Keratinocyte (primary cell): ENCODE results near the gene PLEKHG5. TPM values are rescaled to one million over a fixed set of nuclear protein-coding genes. Genes with fewer than 3 reads are reported as not detected.

Source experiments
- DNase-seq: peaks from one replicate; pipeline ENCODE4 v3.0.0-alpha.2; 2011; ENCODE audit warnings: low read depth, missing footprints, low spot score
- FAIRE-seq: peaks from 2 replicates; lab custom pipeline; 2011; peaks lifted over from hg19 to GRCh38; lab: Jason Lieb, UNC
- H2AFZ ChIP-seq: 2 replicates; pipeline ENCODE4 v1.6.0; 2012; ENCODE audit warnings: low read length, control low read depth, inconsistent platforms; ENCODE audit not compliant: control insufficient read depth
- H3K27ac ChIP-seq: 2 replicates; pipeline ENCODE4 v1.5.1; 2011; ENCODE audit warnings: low read length; ENCODE audit not compliant: control insufficient read depth, insufficient read depth
- H3K27me3 ChIP-seq: 3 replicates; pipeline ENCODE4 v1.6.0; 2011; ENCODE audit warnings: low read length; ENCODE audit not compliant: control insufficient read depth, insufficient read depth; ENCODE audit errors: extremely low read depth
- H3K36me3 ChIP-seq, 2 experiments: 2 replicates in 1 of 2; 3 replicates in 1 of 2; pipeline ENCODE4 v1.5.1; 2011; ENCODE audit warnings: low read length in 2 of 2, mild to moderate bottlenecking in 1 of 2; ENCODE audit not compliant: control insufficient read depth in 2 of 2, insufficient read depth in 2 of 2; ENCODE audit errors: extremely low read depth in 1 of 2
- H3K4me1 ChIP-seq: 3 replicates; pipeline ENCODE4 v1.5.1; 2011; ENCODE audit warnings: low read length; ENCODE audit not compliant: control insufficient read depth, insufficient read depth; ENCODE audit errors: extremely low read depth
- H3K4me2 ChIP-seq: 3 replicates; pipeline ENCODE4 v1.6.0; 2011; ENCODE audit warnings: low read depth, low read length; ENCODE audit not compliant: control insufficient read depth, insufficient read depth; ENCODE audit errors: extremely low read depth
- H3K4me3 ChIP-seq, 3 experiments: fragments of 200-600 bp in 1 of 3; sonication (generic) in 1 of 3; 2 replicates in 2 of 3; 3 replicates in 1 of 3; pipeline ENCODE4 v1.5.1; 2011 to 2016; ENCODE audit warnings: low read length in 3 of 3, mild to moderate bottlenecking in 3 of 3, control low read depth in 2 of 3, inconsistent platforms in 1 of 3, low read depth in 1 of 3, mixed read lengths in 1 of 3, mixed run types in 1 of 3, moderate library complexity in 1 of 3; ENCODE audit not compliant: control insufficient read depth in 2 of 3, insufficient read depth in 2 of 3; ENCODE audit errors: extremely low read depth in 1 of 3
- H3K79me2 ChIP-seq: 2 replicates; pipeline ENCODE4 v1.6.0; 2012; ENCODE audit warnings: low read length; ENCODE audit not compliant: control insufficient read depth, insufficient read depth
- H3K9ac ChIP-seq: 3 replicates; pipeline ENCODE4 v1.6.0; 2011; ENCODE audit warnings: low read length; ENCODE audit not compliant: control insufficient read depth, insufficient read depth; ENCODE audit errors: extremely low read depth
- H3K9me1 ChIP-seq: 3 replicates; pipeline ENCODE4 v1.6.0; 2011; ENCODE audit warnings: low read length; ENCODE audit not compliant: control insufficient read depth, insufficient read depth; ENCODE audit errors: extremely low read depth
- H3K9me3 ChIP-seq: 2 replicates; pipeline ENCODE4 v1.5.1; 2012; ENCODE audit warnings: low read depth, low read length; ENCODE audit not compliant: control insufficient read depth
- H4K20me1 ChIP-seq: 3 replicates; pipeline ENCODE4 v1.6.0; 2011; ENCODE audit warnings: low read length; ENCODE audit not compliant: control insufficient read depth, insufficient read depth; ENCODE audit errors: extremely low read depth
- EZH2 ChIP-seq: IDR thresholded peaks from one replicate; pipeline ENCODE4 v1.6.1; 2012; ENCODE audit warnings: inconsistent platforms, mild to moderate bottlenecking, low read length, moderate library complexity
- dilution Hi-C: fragments of 300-500 bp; cut with MboI; formaldehyde crosslinking; loops from one replicate; pipeline ENCODE4 v1.7.0; 2020; ENCODE audit warnings: low sequenced_read_pairs; ENCODE audit not compliant: extremely low pct_ligation_motif_present
- polyA plus RNA-seq, 5 experiments: library from polyadenylated mRNA; depleted of rRNA in 3 of 5; stranded (reverse) in 3 of 5; stranded (forward) in 1 of 5; unstranded in 1 of 5; fragments of >200 nt; gene quantifications; 1 replicate in 1 of 5; 2 replicates in 3 of 5; 3 replicates in 1 of 5; pipeline versions ENCODE4 v1.2.1 to v1.2.3, GENCODE V29; 2011 to 2012; ENCODE audit warnings: missing spikeins in 2 of 5, low read depth in 1 of 5, low replicate concordance in 1 of 5
- TF ChIP-seq, protein P1 (sequence below), 3 experiments: IDR thresholded peaks in 1 of 3; conservative IDR thresholded peaks in 1 of 3; optimal IDR thresholded peaks in 1 of 3; 2 replicates in 2 of 3; 3 replicates in 1 of 3; pipeline versions ENCODE3 to v1.5.1; 2011; ENCODE audit warnings: low read length in 3 of 3, mild to moderate bottlenecking in 3 of 3, moderate library complexity in 2 of 3, control low read depth in 1 of 3, inconsistent platforms in 1 of 3; ENCODE audit not compliant: insufficient read depth in 2 of 3; ENCODE audit errors: extremely low read depth in 1 of 3

The PLEKHG5 gene
- polyA plus RNA-seq, 1 donor (not counting 4 experiments of a cell fraction or from before 2014, with no cell fraction given): 11.8 TPM

DNA sequence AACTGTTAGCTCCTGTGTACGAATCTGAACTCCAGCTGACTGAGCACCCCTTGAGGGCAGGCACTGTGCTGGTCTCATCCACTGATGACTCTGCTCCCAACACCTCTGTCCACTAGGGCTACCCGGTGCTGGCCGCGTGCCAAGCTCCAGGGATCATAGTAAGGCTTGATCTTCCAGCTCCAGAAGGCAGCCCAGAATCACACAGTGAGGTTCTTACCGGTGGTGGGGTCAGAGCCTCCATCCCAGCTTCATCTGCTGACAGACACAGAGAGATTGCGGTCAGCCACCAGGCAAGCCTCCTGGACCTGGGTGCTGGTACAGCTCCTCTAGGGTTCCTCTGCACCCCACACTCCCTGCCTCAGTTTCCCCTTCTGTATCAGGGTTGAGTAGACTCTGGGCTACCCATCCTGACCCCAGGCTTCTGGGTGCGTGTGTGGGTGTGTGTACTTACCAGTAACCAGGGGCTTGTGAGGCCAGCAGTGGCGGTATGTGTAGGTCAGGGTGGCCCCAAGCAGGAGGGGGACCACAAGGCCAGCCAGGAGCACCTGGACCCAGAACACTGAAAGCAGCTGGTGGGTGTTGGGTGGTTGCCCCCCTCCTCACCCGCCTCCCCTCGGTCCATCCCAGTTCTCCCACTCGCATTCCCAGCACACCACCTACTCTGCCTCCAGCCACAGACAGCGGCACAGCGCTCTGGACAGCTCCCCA lies 28.9 kb downstream of the PLEKHG5 start:
- peaks cover 32 to 41% of the 10 kb centered on the region in 2 experiments for H3K36me3 ChIP-seq
- no peak overlapping the region for H3K9ac ChIP-seq
- H3K27me3 ChIP-seq: no peaks in the 10 kb centered on the region
- no peak overlapping the region for H3K4me2 ChIP-seq
- H3K79me2 ChIP-seq: no peaks in the 10 kb centered on the region
- H3K4me1 ChIP-seq: no peaks in the 10 kb centered on the region
- H3K27ac ChIP-seq: no peak overlapping the region
- no peaks in the 10 kb centered on the region for H3K9me1 ChIP-seq
- DNase-seq (no peak), FAIRE-seq (no peak)
- H3K9me3 ChIP-seq: no peaks in the 10 kb centered on the region
- dilution Hi-C loops: no loop called here
- no peak overlapping the region for H2AFZ ChIP-seq
- no peak overlapping the region for H3K4me3 ChIP-seq
- no peak for TF ChIP-seq EZH2
- TF ChIP-seq, protein P1, sequence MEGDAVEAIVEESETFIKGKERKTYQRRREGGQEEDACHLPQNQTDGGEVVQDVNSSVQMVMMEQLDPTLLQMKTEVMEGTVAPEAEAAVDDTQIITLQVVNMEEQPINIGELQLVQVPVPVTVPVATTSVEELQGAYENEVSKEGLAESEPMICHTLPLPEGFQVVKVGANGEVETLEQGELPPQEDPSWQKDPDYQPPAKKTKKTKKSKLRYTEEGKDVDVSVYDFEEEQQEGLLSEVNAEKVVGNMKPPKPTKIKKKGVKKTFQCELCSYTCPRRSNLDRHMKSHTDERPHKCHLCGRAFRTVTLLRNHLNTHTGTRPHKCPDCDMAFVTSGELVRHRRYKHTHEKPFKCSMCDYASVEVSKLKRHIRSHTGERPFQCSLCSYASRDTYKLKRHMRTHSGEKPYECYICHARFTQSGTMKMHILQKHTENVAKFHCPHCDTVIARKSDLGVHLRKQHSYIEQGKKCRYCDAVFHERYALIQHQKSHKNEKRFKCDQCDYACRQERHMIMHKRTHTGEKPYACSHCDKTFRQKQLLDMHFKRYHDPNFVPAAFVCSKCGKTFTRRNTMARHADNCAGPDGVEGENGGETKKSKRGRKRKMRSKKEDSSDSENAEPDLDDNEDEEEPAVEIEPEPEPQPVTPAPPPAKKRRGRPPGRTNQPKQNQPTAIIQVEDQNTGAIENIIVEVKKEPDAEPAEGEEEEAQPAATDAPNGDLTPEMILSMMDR (optimal IDR thresholded peaks at IDR 0.05 in 1 of 3, IDR thresholded peaks at IDR 0.05 in 1 of 3, conservative IDR thresholded peaks at IDR 0.05 in 1 of 3; ENCODE audit: extremely low read depth in 1 of 3, insufficient read depth in 2 of 3, low read length in 3 of 3): no peak
- H4K20me1 ChIP-seq: no peaks in the 10 kb centered on the region

DNA sequence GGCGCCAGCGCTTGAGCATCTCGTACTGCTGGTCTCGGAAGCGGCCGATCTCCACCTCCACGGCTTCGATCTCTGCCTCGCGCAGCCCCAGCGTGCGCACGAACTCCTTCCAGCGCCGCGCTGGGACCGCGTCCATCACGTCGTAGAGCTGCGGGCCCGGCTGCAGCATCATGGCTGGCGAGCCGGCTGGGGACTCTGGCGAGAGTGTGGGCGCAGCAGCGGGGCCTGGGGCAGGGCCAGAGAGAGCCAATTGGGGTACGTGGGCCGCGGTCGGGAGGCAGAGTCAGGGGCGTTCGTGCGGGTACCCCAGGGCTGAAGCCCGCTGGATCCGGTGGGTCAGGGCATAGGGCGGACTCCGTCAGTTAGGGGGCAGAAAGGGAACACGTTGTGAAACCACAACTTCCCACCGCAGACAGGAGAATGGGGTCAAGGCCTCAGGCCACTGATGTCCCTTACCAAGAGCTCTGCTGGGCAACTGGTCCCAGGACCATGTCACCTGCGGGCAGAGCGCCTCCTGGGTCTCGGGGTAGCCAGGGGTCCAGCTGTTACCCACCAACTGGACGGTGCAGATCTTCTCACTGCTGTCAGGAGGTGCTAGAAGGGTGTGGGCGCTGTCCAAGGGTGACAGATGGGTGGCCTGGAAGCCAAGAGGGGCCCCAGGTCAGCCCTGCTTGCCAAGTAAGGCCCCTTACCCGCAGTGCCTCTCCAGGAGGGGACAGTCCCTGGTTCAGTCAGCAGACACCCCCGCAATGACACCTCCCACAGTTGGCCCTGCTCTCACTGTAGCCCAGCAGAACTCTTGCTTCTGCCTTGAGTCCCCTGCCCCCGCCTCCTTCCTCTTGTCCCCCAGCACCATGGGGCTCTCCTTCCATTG lies 29.7 kb downstream of the PLEKHG5 start:
- H4K20me1 ChIP-seq: no peaks in the 10 kb centered on the region
- no peak overlapping the region for H3K27ac ChIP-seq
- no peak overlapping the region for H3K9ac ChIP-seq
- no peak overlapping the region for H2AFZ ChIP-seq
- H3K27me3 ChIP-seq: no peaks in the 10 kb centered on the region
- no peak overlapping the region for H3K4me2 ChIP-seq
- H3K36me3 ChIP-seq: peaks cover 25 to 34% of the 10 kb centered on the region in 2 experiments
- DNase-seq: no peak
- no peaks in the 10 kb centered on the region for H3K9me1 ChIP-seq
- TF ChIP-seq, protein P1 (optimal IDR thresholded peaks at IDR 0.05 in 1 of 3, IDR thresholded peaks at IDR 0.05 in 1 of 3, conservative IDR thresholded peaks at IDR 0.05 in 1 of 3; ENCODE audit: extremely low read depth in 1 of 3, insufficient read depth in 2 of 3, low read length in 3 of 3): no peak
- TF ChIP-seq EZH2: no peak
- no peak for FAIRE-seq
- H3K4me3 ChIP-seq: no peak overlapping the region
- H3K4me1 ChIP-seq: no peaks in the 10 kb centered on the region
- no peaks in the 10 kb centered on the region for H3K79me2 ChIP-seq
- H3K9me3 ChIP-seq: no peaks in the 10 kb centered on the region
- dilution Hi-C loops: no loop called here
